Stimulated activated CD8-positive, alpha-beta memory T cell treated with anti-CD3 and anti-CD28 coated beads, Interleukin-15, amount 100 ng/mL, for 48 hours (primary cell): ENCODE measurements around the gene OR8B4.
"Not testable (repeated sequence)": the region's sequence is repeated elsewhere in the genome, so short reads cannot be mapped to it uniquely, and the experiment has no call there.

ENCODE experiments used
- DNase-seq, 2 donors: peaks; one replicate each; pipeline ENCODE4 v3.0.0-alpha.2; 2020; ENCODE audit warnings: low read depth in 2 of 2

Gene OR8B4

GRCh38 chr11:124409906-124410305 is 14.8 kb downstream of the OR8B4 start:
- DNase-seq, result no peak

GRCh38 chr11:124405581-124405980 is 19.1 kb downstream of the OR8B4 start:
- DNase-seq, result no peak

- DNase-seq, result not testable (repeated sequence)
These were observed 21.5 kb downstream of the OR8B4 start for GRCh38 chr11:124403186-124403585.

GRCh38 chr11:124402326-124402922 is 22.2 kb downstream of the OR8B4 start:
- DNase-seq, result peak; percentile 8 to 28

GRCh38 chr11:124398924-124399323 is 25.7 kb downstream of the OR8B4 start, which contains the start of gene OR8B3:
Gene OR8B3, minus strand, starts transcription at chr11:124399024. Its CDS starts 1,673 bp downstream, at chr11:124397351.
- DNase-seq, result no peak

GRCh38 chr11:124396847-124397246 is 27.8 kb downstream of the OR8B4 start:
- not testable (repeated sequence) for DNase-seq

GRCh38 chr11:124394408-124394807 is 30.3 kb downstream of the OR8B4 start:
- DNase-seq, result no peak

- DNase-seq, result no peak
These were observed 40.3 kb downstream of the OR8B4 start, which contains the start of gene OR8B2 for GRCh38 chr11:124384399-124384798. Gene OR8B2, minus strand, starts transcription at chr11:124384499. Its CDS starts 1,156 bp downstream, at chr11:124383343.

- DNase-seq, result not testable (repeated sequence)
These were observed 41.8 kb downstream of the OR8B4 start for GRCh38 chr11:124382857-124383256.

GRCh38 chr11:124380585-124380984 is 44.1 kb downstream of the OR8B4 start:
- DNase-seq, result no peak

GRCh38 chr11:124376280-124376679 is 48.4 kb downstream of the OR8B4 start:
- DNase-seq, result no peak
